ENCODE data around the gene UTP14A.

DNA sequence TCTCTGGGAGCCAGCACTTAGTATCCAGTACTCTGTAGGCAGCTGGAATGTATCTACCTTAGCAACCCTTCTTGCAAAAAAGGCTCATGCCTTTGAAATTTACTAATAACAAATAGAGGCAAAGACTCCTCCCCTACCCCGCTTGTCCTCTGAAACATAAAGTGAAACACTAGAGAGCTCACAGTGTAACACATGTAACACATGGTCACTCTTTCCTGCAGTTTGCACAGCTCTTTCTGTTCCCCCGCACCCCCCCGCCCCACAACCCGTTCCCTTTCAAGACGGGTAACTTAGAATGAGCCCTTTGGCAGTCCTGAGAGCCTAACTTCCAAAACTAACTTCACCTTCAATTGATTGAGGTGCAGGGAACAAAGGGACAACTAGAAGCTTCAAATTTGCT, 70.5 kb downstream of the UTP14A start:
- TF ChIP-seq CTCF (conservative IDR thresholded peaks at IDR 0.05; ENCODE audit: low read depth, low read length): no peak
- no peak for TF ChIP-seq EZH2phosphoT487 (IDR thresholded peaks at IDR 0.05; ENCODE audit: borderline replicate concordance, low read length)
- no peak for TF ChIP-seq EZH2 (IDR thresholded peaks at IDR 0.05; ENCODE audit: low read length, unreplicated experiment)
